MCF 10A (cell line): ENCODE measurements around the gene TWSG1. TPM values are rescaled to one million over a fixed set of nuclear protein-coding genes. Genes with fewer than 3 reads are reported as not detected.
"Not testable (repeated sequence)": the region's sequence is repeated elsewhere in the genome, so short reads cannot be mapped to it uniquely, and the experiment has no call there.

Experiments used
- BruUV-seq: library from RNA; stranded (reverse); fragments of 400-500 nt; replicated peaks from 2 replicates; lab custom pipeline; 2021; lab: Mats Ljungman, UMichigan
- CTCF ChIA-PET: fragments of 300-600 bp; sonication (Branson Sonifier 250); formaldehyde crosslinking; extraction: SDS; loops from one replicate; lab custom pipeline; 2021; ENCODE audit warnings: antibody characterized with exemption, inconsistent platforms; lab: Yijun Ruan, JAX
- POLR2A ChIA-PET: fragments of 300-600, 350-650 bp; sonication (Branson Sonifier 250); formaldehyde crosslinking; extraction: SDS; loops from one replicate; lab custom pipeline; 2020; ENCODE audit warnings: antibody characterized with exemption, inconsistent platforms; lab: Yijun Ruan, JAX
- DNase-seq: peaks from one replicate; pipeline ENCODE4 v3.0.0-alpha.2; 2018; ENCODE audit not compliant: unreplicated experiment
- H3K27ac Mint-ChIP-seq: one replicate; pipeline ENCODE4 v1.8.0; 2022; ENCODE audit warnings: mild to moderate bottlenecking, low read depth, mixed read lengths; ENCODE audit not compliant: unreplicated experiment
- H3K27me3 Mint-ChIP-seq: one replicate; pipeline ENCODE4 v1.8.0; 2022; ENCODE audit warnings: mixed read lengths; ENCODE audit not compliant: insufficient read depth, unreplicated experiment
- H3K36me3 Mint-ChIP-seq: one replicate; pipeline ENCODE4 v1.8.0; 2022; ENCODE audit warnings: mild to moderate bottlenecking, moderate library complexity, mixed read lengths; ENCODE audit not compliant: insufficient read depth, unreplicated experiment
- H3K4me1 Mint-ChIP-seq: one replicate; pipeline ENCODE4 v1.8.0; 2022; ENCODE audit warnings: mixed read lengths; ENCODE audit not compliant: insufficient read depth, unreplicated experiment
- H3K4me3 Mint-ChIP-seq: one replicate; pipeline ENCODE4 v1.8.0; 2022; ENCODE audit warnings: mild to moderate bottlenecking, moderate library complexity, mixed read lengths; ENCODE audit not compliant: unreplicated experiment
- H3K9me3 Mint-ChIP-seq: one replicate; pipeline ENCODE4 v1.8.0; 2022; ENCODE audit warnings: mixed read lengths; ENCODE audit not compliant: unreplicated experiment
- intact Hi-C: fragments of 100-400 bp; cut with micrococcal nuclease; formaldehyde crosslinking; loops from 2 replicates; pipeline ENCODE4 v1.14.1; 2022
- total RNA-seq: library from RNA; stranded (reverse); gene quantifications from 2 replicates; pipeline ENCODE4 v1.2.3, GENCODE V29; 2022
- TF ChIP-seq, protein P1 (sequence below): fragments of 200-600 bp; IDR thresholded peaks from one replicate; pipeline ENCODE4 v1.8.0; 2022; ENCODE audit warnings: antibody characterized with exemption, mild to moderate bottlenecking; ENCODE audit not compliant: unreplicated experiment

Gene TWSG1
- total RNA-seq, 1 experiment from 2014 or later, result 26.0 TPM

DNA sequence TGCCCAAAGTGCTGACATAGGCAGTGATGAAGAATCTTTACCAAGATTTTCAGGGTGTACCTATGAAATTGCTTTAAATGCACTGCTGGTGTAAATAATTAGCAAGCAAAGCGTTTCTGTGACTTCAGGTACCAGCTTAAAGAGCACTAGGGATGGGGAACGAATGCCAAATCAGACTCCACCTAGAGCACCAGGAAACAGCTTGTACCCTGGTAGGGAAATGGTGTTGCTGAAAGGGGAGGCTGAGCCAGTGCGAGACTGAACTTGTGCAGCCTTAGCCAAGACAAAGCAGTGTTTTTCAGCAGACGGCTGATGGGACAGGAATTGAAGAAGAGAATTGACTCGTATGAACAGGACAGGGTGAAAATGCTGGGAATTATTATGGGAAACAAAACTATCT, 65.6 kb downstream of the TWSG1 start:
- TSS peak; percentile 17 for BruUV-seq

DNA sequence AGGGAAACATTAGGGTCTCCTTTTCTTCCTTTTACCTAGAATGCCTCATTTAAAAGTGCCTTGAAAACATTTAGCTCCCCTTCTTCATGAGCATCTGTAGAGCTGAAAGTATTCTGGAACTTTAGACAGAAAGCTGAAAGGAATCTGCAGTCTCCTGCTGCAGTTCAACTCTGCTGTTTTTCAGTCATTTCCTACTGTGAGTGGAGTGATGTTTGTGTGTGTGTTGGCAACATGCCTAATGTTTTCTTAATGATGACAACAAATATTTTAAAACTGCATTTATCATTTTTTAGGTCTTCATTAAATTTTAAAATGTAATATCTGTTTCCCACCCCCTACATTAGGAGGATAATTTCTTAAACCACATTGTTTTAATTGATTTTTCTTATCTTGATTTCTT, 66.6 kb downstream of the TWSG1 start:
- no peak overlapping the region for H3K27ac Mint-ChIP-seq
- H3K9me3 Mint-ChIP-seq, result no peaks in the 10 kb centered on the region
- H3K4me1 Mint-ChIP-seq, result no peaks in the 10 kb centered on the region
- no peak overlapping the region for H3K4me3 Mint-ChIP-seq
- ChIA-PET CTCF (no interaction called here), POLR2A (interaction anchor here (0.6 kb wide), 1 partner anchor 88 kb away, joined by 3 read pairs; no protein-coding TSS in a partner anchor)
- no peak for DNase-seq
- intact Hi-C loops, result no loop called here
- TF ChIP-seq, protein P1, sequence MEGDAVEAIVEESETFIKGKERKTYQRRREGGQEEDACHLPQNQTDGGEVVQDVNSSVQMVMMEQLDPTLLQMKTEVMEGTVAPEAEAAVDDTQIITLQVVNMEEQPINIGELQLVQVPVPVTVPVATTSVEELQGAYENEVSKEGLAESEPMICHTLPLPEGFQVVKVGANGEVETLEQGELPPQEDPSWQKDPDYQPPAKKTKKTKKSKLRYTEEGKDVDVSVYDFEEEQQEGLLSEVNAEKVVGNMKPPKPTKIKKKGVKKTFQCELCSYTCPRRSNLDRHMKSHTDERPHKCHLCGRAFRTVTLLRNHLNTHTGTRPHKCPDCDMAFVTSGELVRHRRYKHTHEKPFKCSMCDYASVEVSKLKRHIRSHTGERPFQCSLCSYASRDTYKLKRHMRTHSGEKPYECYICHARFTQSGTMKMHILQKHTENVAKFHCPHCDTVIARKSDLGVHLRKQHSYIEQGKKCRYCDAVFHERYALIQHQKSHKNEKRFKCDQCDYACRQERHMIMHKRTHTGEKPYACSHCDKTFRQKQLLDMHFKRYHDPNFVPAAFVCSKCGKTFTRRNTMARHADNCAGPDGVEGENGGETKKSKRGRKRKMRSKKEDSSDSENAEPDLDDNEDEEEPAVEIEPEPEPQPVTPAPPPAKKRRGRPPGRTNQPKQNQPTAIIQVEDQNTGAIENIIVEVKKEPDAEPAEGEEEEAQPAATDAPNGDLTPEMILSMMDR, result no peak
- no peaks in the 10 kb centered on the region for H3K27me3 Mint-ChIP-seq
- no TSS peak for BruUV-seq
- H3K36me3 Mint-ChIP-seq, result peaks cover 13% of the 10 kb centered on the region

More for the DNA sequence above, 65.6 kb downstream of the TWSG1 start:
- Mint-ChIP-seq H3K36me3 (peaks cover 13% of the 10 kb centered on the region), H3K27ac (no peak overlapping the region), H3K4me3 (no peak overlapping the region), H3K27me3 (no peaks in the 10 kb centered on the region), H3K9me3 (no peaks in the 10 kb centered on the region), H3K4me1 (no peaks in the 10 kb centered on the region)
- CTCF ChIA-PET, result interaction anchor here (0.7 kb wide), 1 partner anchor 20 kb away, joined by 3 read pairs; no protein-coding TSS in a partner anchor
- POLR2A ChIA-PET, result no interaction called here
- intact Hi-C loops, result no loop called here
- TF ChIP-seq, protein P1, result no peak
- no peak for DNase-seq

DNA sequence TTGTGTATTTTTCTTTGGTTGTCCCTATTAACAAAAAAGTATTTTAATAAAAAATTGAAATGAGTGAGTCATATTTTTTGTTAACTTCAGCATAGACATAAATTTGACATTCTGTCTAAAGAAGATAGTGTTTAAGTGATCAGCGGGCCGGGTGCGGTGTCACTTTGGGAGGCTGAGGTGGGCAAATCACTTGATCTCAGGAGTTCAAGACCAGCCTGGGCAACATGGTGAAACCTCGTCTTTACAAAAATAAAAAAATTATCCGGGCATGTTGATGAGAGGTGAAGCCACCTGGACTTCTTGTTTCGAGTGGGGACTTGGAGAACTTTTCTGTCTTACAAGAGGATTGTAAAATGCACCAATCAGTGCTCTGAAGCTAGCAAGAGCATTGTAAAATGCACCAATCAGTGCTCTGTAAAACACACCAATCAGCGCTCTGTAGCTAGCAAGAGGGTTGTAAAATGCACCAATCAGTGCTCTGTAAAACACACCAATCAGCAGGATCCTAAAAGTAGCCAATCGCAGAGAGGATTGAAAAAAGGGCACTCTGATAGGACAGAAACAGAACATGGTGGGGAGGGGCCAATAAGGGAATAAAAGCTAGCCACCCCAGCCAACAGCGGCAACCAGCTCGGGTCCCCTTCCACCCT, 67.9 kb downstream of the TWSG1 start:
- H3K27ac Mint-ChIP-seq, CTCF ChIA-PET, H3K36me3 Mint-ChIP-seq, H3K4me1 Mint-ChIP-seq, H3K9me3 Mint-ChIP-seq, intact Hi-C loops, DNase-seq, BruUV-seq, H3K27me3 Mint-ChIP-seq, H3K4me3 Mint-ChIP-seq: not testable (repeated sequence)
- POLR2A ChIA-PET, result interaction anchor here (0.8 kb wide), 1 partner anchor 74 kb away, joined by 3 read pairs; no protein-coding TSS in a partner anchor

DNA sequence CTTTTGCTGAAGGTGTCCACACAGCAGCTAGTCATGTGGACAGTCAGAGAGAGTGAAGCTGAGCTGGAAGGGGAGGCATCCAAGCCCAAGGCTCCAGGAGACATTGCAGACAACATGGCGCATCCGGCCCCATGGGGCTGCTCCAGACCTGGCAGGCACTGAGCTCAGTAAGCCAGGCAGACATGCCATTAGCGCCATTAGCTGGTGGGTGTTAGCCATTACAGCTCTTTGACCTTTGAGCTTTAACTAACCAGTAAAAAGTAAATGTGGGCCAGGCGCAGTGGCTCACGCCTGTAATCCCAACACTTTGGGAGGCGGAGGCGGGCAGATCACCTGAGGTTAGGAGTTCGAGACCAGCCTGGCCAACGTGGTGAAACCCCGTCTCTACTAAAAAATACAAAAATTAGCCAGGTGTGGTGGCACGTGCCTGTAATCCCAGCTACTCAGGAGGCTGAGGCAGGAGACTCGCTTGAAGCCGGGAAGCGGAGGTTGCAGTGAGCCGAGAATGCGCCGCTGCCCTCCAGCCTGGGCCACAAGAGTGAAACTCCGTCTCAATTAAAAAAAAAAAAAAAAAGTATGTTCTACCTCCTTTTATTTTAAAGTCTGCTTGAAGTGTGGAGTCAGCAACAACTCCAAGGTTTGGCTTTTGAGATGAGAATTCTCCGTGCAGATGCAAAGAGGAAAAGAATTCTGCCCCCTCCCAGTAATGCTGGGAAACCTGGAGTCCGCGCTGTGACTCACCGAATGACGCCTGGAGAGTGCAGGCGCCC, 69.4 kb downstream of the TWSG1 start:
- TF ChIP-seq, protein P1, result no peak
- no peak overlapping the region for H3K4me3 Mint-ChIP-seq
- DNase-seq, result no peak
- no TSS peak for BruUV-seq
- H3K36me3 Mint-ChIP-seq, result no peaks in the 10 kb centered on the region
- POLR2A ChIA-PET, result no interaction called here
- intact Hi-C loops, result no loop called here
- no peaks in the 10 kb centered on the region for H3K4me1 Mint-ChIP-seq
- no peaks in the 10 kb centered on the region for H3K9me3 Mint-ChIP-seq
- no peak overlapping the region for H3K27ac Mint-ChIP-seq
- CTCF ChIA-PET, result interaction anchor here (0.6 kb wide), 1 partner anchor 16 kb away, joined by 3 read pairs; no protein-coding TSS in a partner anchor
- no peaks in the 10 kb centered on the region for H3K27me3 Mint-ChIP-seq
